Neural progenitor cell (in vitro differentiated cells): ENCODE data around the gene TRO. TPM values are rescaled to one million over a fixed set of nuclear protein-coding genes. Genes with fewer than 3 reads are reported as not detected.

Experiments used
- DNase-seq: peaks from one replicate; pipeline ENCODE4 v3.0.0-alpha.2; 2016; ENCODE audit warnings: low spot score
- H2AFZ ChIP-seq: fragments of 200-600 bp; sonication (generic); replicated peaks from 2 replicates; pipeline ENCODE4 v1.6.1; 2016; ENCODE audit warnings: antibody characterized with exemption
- H3F3A ChIP-seq: fragments of 200-600 bp; sonication (generic); 2 replicates; pipeline ENCODE4 v1.6.1; 2016; ENCODE audit warnings: antibody characterized with exemption, low read depth
- H3K27ac ChIP-seq: fragments of 200-600 bp; sonication (generic); 2 replicates; pipeline ENCODE4 v1.5.1; 2016; ENCODE audit warnings: mild to moderate bottlenecking
- H3K27me3 ChIP-seq: fragments of 200-600 bp; sonication (generic); 2 replicates; pipeline ENCODE4 v1.6.1; 2016; ENCODE audit warnings: mild to moderate bottlenecking, moderate library complexity
- H3K36me3 ChIP-seq: fragments of 200-600 bp; sonication (generic); 2 replicates; pipeline ENCODE4 v1.5.1; 2016
- H3K4me1 ChIP-seq: fragments of 200-600 bp; sonication (generic); 2 replicates; pipeline ENCODE4 v1.6.1; 2016; ENCODE audit warnings: mixed run types
- H3K4me2 ChIP-seq: fragments of 200-600 bp; sonication (generic); 2 replicates; pipeline ENCODE4 v1.6.1; 2016
- H3K4me3 ChIP-seq: fragments of 200-600 bp; sonication (generic); 2 replicates; pipeline ENCODE4 v1.5.1; 2016
- H3K79me2 ChIP-seq: fragments of 200-600 bp; sonication (generic); 2 replicates; pipeline ENCODE4 v1.6.1; 2016; ENCODE audit warnings: low read depth
- H3K9ac ChIP-seq: fragments of 200-600 bp; sonication (generic); 2 replicates; pipeline ENCODE4 v1.6.1; 2016
- H3K9me3 ChIP-seq: fragments of 200-600 bp; sonication (generic); 2 replicates; pipeline ENCODE4 v1.5.1; 2016; ENCODE audit warnings: low read depth
- H4K20me1 ChIP-seq: fragments of 200-600 bp; sonication (generic); 2 replicates; pipeline ENCODE4 v1.6.1; 2016; ENCODE audit warnings: low read depth
- H3K27ac Mint-ChIP-seq: 3 replicates; pipeline ENCODE4 v1.8.0; 2021; ENCODE audit warnings: mixed read lengths
- H3K27me3 Mint-ChIP-seq: 2 replicates; pipeline ENCODE4 v1.8.0; 2022; ENCODE audit warnings: low read depth, mild to moderate bottlenecking, inconsistent platforms, moderate library complexity, mixed read lengths; ENCODE audit not compliant: insufficient read depth
- H3K36me3 Mint-ChIP-seq: 3 replicates; pipeline ENCODE4 v1.8.0; 2021; ENCODE audit warnings: mixed read lengths
- H3K4me1 Mint-ChIP-seq: 3 replicates; pipeline ENCODE4 v1.8.0; 2021; ENCODE audit warnings: mixed read lengths
- H3K4me3 Mint-ChIP-seq: 3 replicates; pipeline ENCODE4 v1.8.0; 2021; ENCODE audit warnings: mild to moderate bottlenecking, moderate library complexity, mixed read lengths
- H3K9me3 Mint-ChIP-seq: 3 replicates; pipeline ENCODE4 v1.8.0; 2020; ENCODE audit warnings: mixed read lengths
- CTCF ChIP-seq: fragments of 200-600 bp; sonication (generic); IDR thresholded peaks from 2 replicates; pipeline ENCODE4 v1.5.1; 2017; ENCODE audit warnings: antibody characterized with exemption, mild to moderate bottlenecking
- EZH2 ChIP-seq: fragments of 200-600 bp; sonication (generic); IDR thresholded peaks from 2 replicates; pipeline ENCODE4 v1.6.1; 2017; ENCODE audit warnings: antibody characterized with exemption, mild to moderate bottlenecking, moderate library complexity
- EZH2phosphoT487 ChIP-seq: fragments of 200-600 bp; sonication (generic); IDR thresholded peaks from 2 replicates; pipeline ENCODE4 v1.6.1; 2017; ENCODE audit warnings: antibody characterized with exemption
- total RNA-seq: library from RNA; depleted of rRNA; stranded (reverse); fragments of >200 nt; gene quantifications from 2 replicates; pipeline ENCODE4 v1.2.3, GENCODE V29; 2015; ENCODE audit warnings: low replicate concordance

TRO gene
- total RNA-seq, 1 donor from 2014 or later: 106 TPM

GRCh38 chrX:54950730-54951375, 30.2 kb downstream of the TRO start:
- TF ChIP-seq CTCF: no peak
- TF ChIP-seq EZH2phosphoT487: no peak
- TF ChIP-seq EZH2: no peak
- H3K9me3 Mint-ChIP-seq: peaks cover 3% of the 10 kb centered on the region

GRCh38 chrX:54961750-54962149, 41.1 kb downstream of the TRO start:
- Mint-ChIP-seq H3K9me3 (no peaks in the 10 kb centered on the region), H3K27me3 (peaks cover 8% of the 10 kb centered on the region), H3K4me3 (no peak overlapping the region), H3K36me3 (no peaks in the 10 kb centered on the region), H3K4me1 (no peaks in the 10 kb centered on the region), H3K27ac (no peak overlapping the region)
- Histone ChIP-seq H3K36me3 (no peaks in the 10 kb centered on the region), H3K79me2 (no peaks in the 10 kb centered on the region), H3F3A (no peaks in the 10 kb centered on the region), H3K27ac (no peak overlapping the region), H4K20me1 (no peaks in the 10 kb centered on the region), H2AFZ (no peak overlapping the region), H3K4me3 (no peak overlapping the region), H3K9ac (no peak overlapping the region), H3K4me1 (no peaks in the 10 kb centered on the region), H3K4me2 (no peak overlapping the region), H3K27me3 (no peaks in the 10 kb centered on the region), H3K9me3 (peaks cover 5% of the 10 kb centered on the region)
- TF ChIP-seq CTCF (no peak), EZH2 (no peak), EZH2phosphoT487 (no peak)
- no peak for DNase-seq

More at GRCh38 chrX:54950730-54951375, 30.2 kb downstream of the TRO start:
- no peaks in the 10 kb centered on the region for H3K27me3 ChIP-seq
- DNase-seq: no peak
- Mint-ChIP-seq H3K27me3 (no peaks in the 10 kb centered on the region), H3K4me1 (peaks cover 7% of the 10 kb centered on the region), H3K4me3 (peak overlapping the region; percentile 35), H3K27ac (no peak overlapping the region), H3K36me3 (no peaks in the 10 kb centered on the region)
- no peaks in the 10 kb centered on the region for H3K36me3 ChIP-seq
- H3K27ac ChIP-seq: no peak overlapping the region
- H3K4me1 ChIP-seq: no peaks in the 10 kb centered on the region
- H4K20me1 ChIP-seq: no peaks in the 10 kb centered on the region
- H3K4me2 ChIP-seq: no peak overlapping the region
- no peak overlapping the region for H2AFZ ChIP-seq
- H3K79me2 ChIP-seq: no peaks in the 10 kb centered on the region
- H3K4me3 ChIP-seq: no peak overlapping the region
- no peak overlapping the region for H3K9ac ChIP-seq
- no peaks in the 10 kb centered on the region for H3F3A ChIP-seq
- no peaks in the 10 kb centered on the region for H3K9me3 ChIP-seq

GRCh38 chrX:54964766-54965497, 44.3 kb downstream of the TRO start:
- TF ChIP-seq EZH2 (no peak), EZH2phosphoT487 (no peak)
- H3K27ac ChIP-seq: no peak overlapping the region
- H3K36me3 Mint-ChIP-seq: no peaks in the 10 kb centered on the region
- no peaks in the 10 kb centered on the region for H4K20me1 ChIP-seq
- H3K4me1 ChIP-seq: no peaks in the 10 kb centered on the region
- H3K4me1 Mint-ChIP-seq: no peaks in the 10 kb centered on the region
- H3K9ac ChIP-seq: no peak overlapping the region
- no peak overlapping the region for H3K27ac Mint-ChIP-seq
- H3K27me3 ChIP-seq: no peaks in the 10 kb centered on the region
- no peak overlapping the region for H3K4me3 ChIP-seq
- no peak overlapping the region for H2AFZ ChIP-seq
- H3K4me3 Mint-ChIP-seq: no peak overlapping the region
- H3K79me2 ChIP-seq: no peaks in the 10 kb centered on the region
- no peaks in the 10 kb centered on the region for H3K36me3 ChIP-seq
- no peak for DNase-seq
- H3F3A ChIP-seq: no peaks in the 10 kb centered on the region
- H3K9me3 ChIP-seq: peaks cover 5% of the 10 kb centered on the region
- H3K27me3 Mint-ChIP-seq: peaks cover 8% of the 10 kb centered on the region
- H3K4me2 ChIP-seq: no peak overlapping the region
- peaks cover 2% of the 10 kb centered on the region for H3K9me3 Mint-ChIP-seq

- no peak overlapping the region for H3K27ac Mint-ChIP-seq
- H3K9me3 ChIP-seq: peaks cover 16% of the 10 kb centered on the region
- no peaks in the 10 kb centered on the region for H3K27me3 ChIP-seq
- H3K36me3 ChIP-seq: no peaks in the 10 kb centered on the region
- H2AFZ ChIP-seq: no peak overlapping the region
- H3K4me3 ChIP-seq: no peak overlapping the region
- no peaks in the 10 kb centered on the region for H3K27me3 Mint-ChIP-seq
- TF ChIP-seq EZH2: no peak
- TF ChIP-seq CTCF: no peak
- TF ChIP-seq EZH2phosphoT487: no peak
- no peak for DNase-seq
- no peaks in the 10 kb centered on the region for H3K4me1 Mint-ChIP-seq
- no peak overlapping the region for H3K27ac ChIP-seq
- H3K9ac ChIP-seq: no peak overlapping the region
- H3K4me3 Mint-ChIP-seq: no peak overlapping the region
- no peak overlapping the region for H3K4me2 ChIP-seq
- peaks cover 4% of the 10 kb centered on the region for H3K9me3 Mint-ChIP-seq
- H3F3A ChIP-seq: no peaks in the 10 kb centered on the region
- no peaks in the 10 kb centered on the region for H3K79me2 ChIP-seq
- no peaks in the 10 kb centered on the region for H4K20me1 ChIP-seq
- no peaks in the 10 kb centered on the region for H3K36me3 Mint-ChIP-seq
- H3K4me1 ChIP-seq: no peaks in the 10 kb centered on the region
Observed at GRCh38 chrX:54977387-54977786, 56.8 kb downstream of the TRO start.
